CD14-positive monocyte (primary cell): ENCODE results near the gene ITPR2. TPM values are rescaled to one million over a fixed set of nuclear protein-coding genes. Genes with fewer than 3 reads are reported as not detected.
"Not testable (repeated sequence)": the region's sequence is repeated elsewhere in the genome, so short reads cannot be mapped to it uniquely, and the experiment has no call there.

Experiments
- DNase-seq, 3 donors: peaks; one replicate each; pipeline ENCODE4 v3.0.0-alpha.2; 2011 to 2022
- H2AFZ ChIP-seq: 2 replicates; pipeline ENCODE4 v1.6.0; 2012; ENCODE audit warnings: mild to moderate bottlenecking, low read depth, low read length, inconsistent platforms; ENCODE audit not compliant: insufficient read depth, poor library complexity, severe bottlenecking
- H3K27ac ChIP-seq, 2 donors: 1 replicate in 1 of 2; 2 replicates in 1 of 2; pipeline ENCODE4 v1.5.1; 2012 to 2013; ENCODE audit warnings: low read length in 2 of 2, control low read depth in 1 of 2, inconsistent platforms in 1 of 2, low read depth in 1 of 2, mild to moderate bottlenecking in 1 of 2
- H3K27me3 ChIP-seq, 2 donors: one replicate each; pipeline versions ENCODE4 v1.6.0 to v1.6.1; 2011 to 2013; ENCODE audit warnings: low read length in 2 of 2; ENCODE audit not compliant: control insufficient read depth in 2 of 2, insufficient read depth in 2 of 2
- H3K36me3 ChIP-seq, 2 donors: replicated peaks in 1 of 2; 1 replicate in 1 of 2; 2 replicates in 1 of 2; pipeline versions ENCODE4 v1.5.1 to v1.6.1; 2012 to 2013; ENCODE audit warnings: low read length in 2 of 2, control low read depth in 1 of 2, inconsistent platforms in 1 of 2, mild to moderate bottlenecking in 1 of 2; ENCODE audit not compliant: insufficient read depth in 2 of 2, control insufficient read depth in 1 of 2
- H3K4me1 ChIP-seq, 2 donors: 1 replicate in 1 of 2; 2 replicates in 1 of 2; pipeline versions ENCODE4 v1.5.1 to v1.6.1; 2012 to 2013; ENCODE audit warnings: low read length in 2 of 2, control low read depth in 1 of 2, inconsistent platforms in 1 of 2, mild to moderate bottlenecking in 1 of 2, moderate library complexity in 1 of 2; ENCODE audit not compliant: insufficient read depth in 2 of 2, control insufficient read depth in 1 of 2
- H3K4me2 ChIP-seq: replicated peaks from 2 replicates; pipeline ENCODE3; 2012; ENCODE audit warnings: low read length, moderate library complexity, mild to moderate bottlenecking; ENCODE audit not compliant: poor library complexity, severe bottlenecking; ENCODE audit errors: extremely low read depth
- H3K4me3 ChIP-seq, 3 experiments: fragments of 200-600 bp in 1 of 3; sonication (generic) in 1 of 3; replicated peaks in 1 of 3; 1 replicate in 2 of 3; 2 replicates in 1 of 3; pipeline ENCODE4 v1.5.1; 2011 to 2013; ENCODE audit warnings: low read length in 3 of 3, mild to moderate bottlenecking in 3 of 3, control low read depth in 2 of 3, low read depth in 2 of 3, inconsistent platforms in 1 of 3, moderate library complexity in 1 of 3
- H3K79me2 ChIP-seq: 2 replicates; pipeline ENCODE4 v1.6.0; 2012; ENCODE audit warnings: mild to moderate bottlenecking, control low read depth, inconsistent platforms, low read length, moderate library complexity; ENCODE audit not compliant: insufficient read depth
- H3K9ac ChIP-seq: 2 replicates; pipeline ENCODE4 v1.6.0; 2017; ENCODE audit warnings: low read length, mild to moderate bottlenecking; ENCODE audit not compliant: insufficient read depth, poor library complexity, severe bottlenecking
- H3K9me3 ChIP-seq, 2 donors: replicated peaks in 1 of 2; 1 replicate in 1 of 2; 2 replicates in 1 of 2; pipeline versions ENCODE4 v1.5.1 to v1.6.1; 2012 to 2013; ENCODE audit warnings: low read length in 2 of 2, control low read depth in 1 of 2; ENCODE audit not compliant: control insufficient read depth in 1 of 2, insufficient read depth in 1 of 2
- H4K20me1 ChIP-seq: 2 replicates; pipeline ENCODE4 v1.6.0; 2012; ENCODE audit warnings: mild to moderate bottlenecking, low read length, control low read depth, moderate library complexity; ENCODE audit not compliant: insufficient read depth
- H3K27ac Mint-ChIP-seq, 7 donors: one replicate each; pipeline ENCODE4 v1.8.0; 2020; ENCODE audit warnings: mild to moderate bottlenecking in 7 of 7, mixed read lengths in 7 of 7, moderate library complexity in 6 of 7, inconsistent platforms in 2 of 7
- H3K27me3 Mint-ChIP-seq, 3 donors: one replicate each; pipeline ENCODE4 v1.8.0; 2021 to 2022; ENCODE audit warnings: low read depth in 3 of 3, mild to moderate bottlenecking in 3 of 3, mixed read lengths in 3 of 3, moderate library complexity in 3 of 3, inconsistent platforms in 1 of 3
- H3K36me3 Mint-ChIP-seq, 2 donors: one replicate each; pipeline ENCODE4 v1.8.0; 2020; ENCODE audit warnings: mixed read lengths in 2 of 2, inconsistent platforms in 1 of 2, mild to moderate bottlenecking in 1 of 2
- H3K4me1 Mint-ChIP-seq: one replicate; pipeline ENCODE4 v1.8.0; 2020; ENCODE audit warnings: mild to moderate bottlenecking, mixed read lengths
- H3K4me3 Mint-ChIP-seq, 2 donors: one replicate each; pipeline ENCODE4 v1.8.0; 2020; ENCODE audit warnings: mild to moderate bottlenecking in 2 of 2, mixed read lengths in 2 of 2, moderate library complexity in 1 of 2
- H3K9me3 Mint-ChIP-seq, 7 donors: one replicate each; pipeline ENCODE4 v1.8.0; 2020 to 2022; ENCODE audit warnings: mixed read lengths in 7 of 7, mild to moderate bottlenecking in 6 of 7, moderate library complexity in 6 of 7, inconsistent platforms in 2 of 7
- CTCF ChIP-seq: fragments of 200-600 bp; IDR thresholded peaks from one replicate; pipeline ENCODE4 v1.8.0; 2022; ENCODE audit warnings: antibody characterized with exemption, mild to moderate bottlenecking
- WGBS: methylation state at CpG from one replicate; pipeline ENCODE4 v1.1.5; 2013; ENCODE audit warnings: missing lambda C conversion rate; ENCODE audit not compliant: insufficient coverage; 5-methylcytosine and 5-hydroxymethylcytosine counted together
- intact Hi-C, 2 donors: fragments of 100-400 bp; cut with micrococcal nuclease; formaldehyde crosslinking; loops; one replicate each; pipeline versions ENCODE4 v1.15.0 to v1.15.1; 2023
- polyA plus RNA-seq, 3 donors: library from polyadenylated mRNA; depleted of rRNA in 1 of 3; unstranded in 2 of 3; stranded (reverse) in 1 of 3; fragments of 300-500 nt in 2 of 3; fragments of >200 nt in 1 of 3; fragmentation: Illumina TruSeq in 2 of 3; gene quantifications; 1 replicate in 2 of 3; 2 replicates in 1 of 3; pipeline ENCODE4 v1.2.3, GENCODE V29; 2012 to 2021

Gene ITPR2
- polyA plus RNA-seq, 3 donors, result 2.7 to 6.4 (median 5.7) TPM

GRCh38 chr12:26606911-26607310 is 226.1 kb downstream of the ITPR2 start:
- no peaks in the 10 kb centered on the region for H3K9me3 Mint-ChIP-seq
- Histone ChIP-seq H3K4me3 (no peak overlapping the region), H4K20me1 (no peaks in the 10 kb centered on the region), H3K9me3 (no peaks in the 10 kb centered on the region), H3K27ac (no peak overlapping the region), H3K36me3 (peaks cover 0 to 5% of the 10 kb centered on the region in 2 donors), H3K9ac (no peak overlapping the region), H3K4me1 (no peaks in the 10 kb centered on the region), H3K27me3 (no peaks in the 10 kb centered on the region), H3K79me2 (no peaks in the 10 kb centered on the region), H3K4me2 (no peak overlapping the region), H2AFZ (no peak overlapping the region)
- TF ChIP-seq CTCF, result no peak
- no peaks in the 10 kb centered on the region for H3K4me1 Mint-ChIP-seq
- H3K36me3 Mint-ChIP-seq, result peaks cover 14 to 20% of the 10 kb centered on the region in 2 donors
- intact Hi-C loops, result no loop called here
- H3K4me3 Mint-ChIP-seq, result no peak overlapping the region
- no peak for DNase-seq
- H3K27me3 Mint-ChIP-seq, result no peaks in the 10 kb centered on the region
- H3K27ac Mint-ChIP-seq, result no peak overlapping the region

- H3K4me2 ChIP-seq, H3K4me3 ChIP-seq, H2AFZ ChIP-seq, H3K79me2 ChIP-seq, H3K4me3 Mint-ChIP-seq, DNase-seq, H3K4me1 ChIP-seq, H3K27me3 ChIP-seq, H4K20me1 ChIP-seq, H3K9me3 ChIP-seq, H3K9me3 Mint-ChIP-seq, H3K9ac ChIP-seq, H3K27ac Mint-ChIP-seq, intact Hi-C loops, H3K27ac ChIP-seq, H3K4me1 Mint-ChIP-seq, H3K27me3 Mint-ChIP-seq: not testable (repeated sequence)
- peaks cover 29 to 32% of the 10 kb centered on the region in 2 donors for H3K36me3 Mint-ChIP-seq
- peaks cover 0 to 20% of the 10 kb centered on the region in 2 donors for H3K36me3 ChIP-seq
- no CpG with 5 or more reads among the region's 7 CpGs for WGBS
These were observed 228.2 kb downstream of the ITPR2 start for GRCh38 chr12:26604813-26605212.
